Measurements from ENCODE around the gene ZNF750.

GRCh38 chr17:82815790-82816305 is 24.0 kb downstream of the ZNF750 start:
- no peak for TF ChIP-seq REST (IDR thresholded peaks at IDR 0.05; ENCODE audit: unreplicated experiment)
- TF ChIP-seq CTCF (conservative IDR thresholded peaks at IDR 0.05; ENCODE audit: low read depth in 2 of 2), result no peak
- no peak for TF ChIP-seq EZH2 (IDR thresholded peaks at IDR 0.05; ENCODE audit: low read depth, unreplicated experiment)
- no peak for TF ChIP-seq EZH2phosphoT487 (IDR thresholded peaks at IDR 0.05; ENCODE audit: unreplicated experiment)
- no peak for TF ChIP-seq CREB1 (CRISPR knock-in tag; IDR thresholded peaks at IDR 0.05; ENCODE audit: low read depth)
- no peak for TF ChIP-seq POLR2AphosphoS5 (IDR thresholded peaks at IDR 0.05; ENCODE audit: low read depth)
- no peak for TF ChIP-seq ZNF331 (CRISPR knock-in tag; IDR thresholded peaks at IDR 0.05; ENCODE audit: low read depth)

All from GM23338 (cell line).